ENCODE results near the gene PPP1R3C.

GRCh38 chr10:91593366-91593765, 39.5 kb downstream of the PPP1R3C start:
- TF ChIP-seq CTCF (conservative IDR thresholded peaks at IDR 0.05; ENCODE audit: low read depth, low read length), result no peak
- TF ChIP-seq EZH2 (IDR thresholded peaks at IDR 0.05; ENCODE audit: borderline replicate concordance, low read depth, low read length, poor library complexity, severe bottlenecking), result no peak

All from A673 (cell line).